H1 (cell line): Measurements from ENCODE around the gene SERHL2.
"Not testable (repeated sequence)": the region's sequence is repeated elsewhere in the genome, so short reads cannot be mapped to it uniquely, and the experiment has no call there.

Experiments
- EGR1 ChIP-seq: IDR thresholded peaks from 2 replicates; pipeline ENCODE4 v1.6.1; 2011; ENCODE audit warnings: low read depth, low read length, borderline replicate concordance
- KDM5A ChIP-seq: fragments of 200-600 bp; IDR thresholded peaks from 2 replicates; pipeline ENCODE4 v1.7.1; 2012; ENCODE audit warnings: mild to moderate bottlenecking, low read length, inconsistent platforms, mixed read lengths
- TF ChIP-seq, protein P1 (sequence below): IDR thresholded peaks from 2 replicates; pipeline ENCODE4 v1.6.1; 2011; ENCODE audit warnings: low read depth, mild to moderate bottlenecking, low read length; ENCODE audit not compliant: insufficient read depth

GRCh38 chr22:42508975-42509364 is 44.8 kb upstream of the SERHL2 start:
- TF ChIP-seq EGR1, KDM5A: not testable (repeated sequence)
- TF ChIP-seq, protein P1, sequence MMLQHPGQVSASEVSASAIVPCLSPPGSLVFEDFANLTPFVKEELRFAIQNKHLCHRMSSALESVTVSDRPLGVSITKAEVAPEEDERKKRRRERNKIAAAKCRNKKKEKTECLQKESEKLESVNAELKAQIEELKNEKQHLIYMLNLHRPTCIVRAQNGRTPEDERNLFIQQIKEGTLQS, result not testable (repeated sequence)
